IgD-negative memory B cell (primary cell): ENCODE measurements around the gene EIF3B. TPM values are rescaled to one million over a fixed set of nuclear protein-coding genes. Genes with fewer than 3 reads are reported as not detected.

ENCODE experiments used
- H3K27ac Mint-ChIP-seq, 3 donors: one replicate each; pipeline ENCODE4 v1.8.0; 2020 to 2022; ENCODE audit warnings: mild to moderate bottlenecking in 3 of 3, mixed read lengths in 3 of 3, moderate library complexity in 1 of 3
- H3K27me3 Mint-ChIP-seq: one replicate; pipeline ENCODE4 v1.8.0; 2021; ENCODE audit warnings: mixed read lengths
- H3K36me3 Mint-ChIP-seq: one replicate; pipeline ENCODE4 v1.8.0; 2020; ENCODE audit warnings: mild to moderate bottlenecking, mixed read lengths
- H3K4me1 Mint-ChIP-seq, 3 donors: one replicate each; pipeline ENCODE4 v1.8.0; 2020 to 2022; ENCODE audit warnings: mixed read lengths in 3 of 3, mild to moderate bottlenecking in 1 of 3
- H3K4me3 Mint-ChIP-seq, 4 donors: one replicate each; pipeline ENCODE4 v1.8.0; 2020 to 2022; ENCODE audit warnings: mild to moderate bottlenecking in 4 of 4, mixed read lengths in 4 of 4, moderate library complexity in 3 of 4
- H3K9me3 Mint-ChIP-seq, 3 donors: one replicate each; pipeline ENCODE4 v1.8.0; 2020 to 2021; ENCODE audit warnings: mixed read lengths in 3 of 3, mild to moderate bottlenecking in 1 of 3
- polyA plus RNA-seq: library from polyadenylated mRNA; unstranded; fragments of 300-500 nt; fragmentation: Illumina TruSeq; gene quantifications from one replicate; pipeline ENCODE4 v1.2.3, GENCODE V29; 2021

The EIF3B gene
- polyA plus RNA-seq, 1 donor from 2014 or later = 84.4 TPM

DNA sequence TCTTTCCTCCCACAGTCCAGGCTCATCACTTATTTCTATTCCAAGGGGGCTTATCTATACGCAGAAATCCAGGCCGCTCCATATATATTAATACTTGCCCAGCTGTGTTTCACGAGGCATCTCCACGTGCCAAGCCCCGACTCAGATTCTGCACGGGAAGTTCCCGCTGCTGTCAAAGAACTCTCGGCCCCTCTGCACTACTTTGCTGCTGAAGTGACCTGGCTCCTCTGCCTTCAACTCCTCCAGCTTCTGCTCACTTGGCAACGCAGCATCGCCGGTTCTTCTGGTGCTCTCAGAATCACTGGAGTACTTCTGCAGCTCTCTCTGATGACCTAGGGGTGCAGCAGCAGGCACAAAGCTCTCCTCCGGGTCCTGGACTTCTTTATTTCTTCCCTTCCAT is 39.1 kb downstream of the EIF3B start:
- Mint-ChIP-seq H3K27me3 (no peaks in the 10 kb centered on the region), H3K9me3 (peaks cover 0 to 2% (median 0%) of the 10 kb centered on the region in 3 donors), H3K4me3 (peak overlapping the region in 1 of 4 donors; percentile 3), H3K36me3 (no peaks in the 10 kb centered on the region), H3K4me1 (peaks cover 4 to 11% (median 6%) of the 10 kb centered on the region in 3 donors), H3K27ac (peak overlapping the region in 2 of 3 donors; percentile 18 to 74)

DNA sequence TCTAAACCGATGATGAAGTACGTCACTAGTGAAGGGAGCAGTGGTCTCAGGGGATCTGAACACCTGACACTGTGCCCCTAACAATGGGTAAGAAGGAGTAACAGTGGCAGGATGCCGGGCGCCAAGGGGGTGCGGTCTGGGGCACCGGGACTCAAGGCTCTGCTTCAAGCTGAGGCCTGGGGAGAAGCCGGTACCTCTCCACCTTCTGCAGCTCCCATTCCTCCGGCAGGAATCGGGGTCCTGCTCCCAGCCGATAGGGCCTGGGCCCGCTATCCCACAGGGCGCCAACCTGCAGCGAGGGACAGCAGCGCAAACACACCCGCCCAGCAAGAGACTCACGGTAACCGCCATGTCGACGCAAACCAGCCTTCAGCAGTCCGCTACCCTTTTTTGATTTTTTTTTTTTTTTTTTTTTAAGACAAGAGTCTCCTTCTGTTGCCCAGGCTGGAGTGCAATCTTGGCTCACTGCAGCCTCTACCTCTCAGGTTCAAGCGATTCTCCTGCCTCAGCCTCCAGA is 40.0 kb downstream of the EIF3B start:
- Mint-ChIP-seq H3K36me3 (no peaks in the 10 kb centered on the region), H3K27me3 (no peaks in the 10 kb centered on the region), H3K4me1 (peaks cover 5 to 11% (median 9%) of the 10 kb centered on the region in 3 donors), H3K4me3 (no peak overlapping the region), H3K9me3 (peaks cover 0 to 2% (median 0%) of the 10 kb centered on the region in 3 donors), H3K27ac (peak overlapping the region in 1 of 3 donors; percentile 23)

DNA sequence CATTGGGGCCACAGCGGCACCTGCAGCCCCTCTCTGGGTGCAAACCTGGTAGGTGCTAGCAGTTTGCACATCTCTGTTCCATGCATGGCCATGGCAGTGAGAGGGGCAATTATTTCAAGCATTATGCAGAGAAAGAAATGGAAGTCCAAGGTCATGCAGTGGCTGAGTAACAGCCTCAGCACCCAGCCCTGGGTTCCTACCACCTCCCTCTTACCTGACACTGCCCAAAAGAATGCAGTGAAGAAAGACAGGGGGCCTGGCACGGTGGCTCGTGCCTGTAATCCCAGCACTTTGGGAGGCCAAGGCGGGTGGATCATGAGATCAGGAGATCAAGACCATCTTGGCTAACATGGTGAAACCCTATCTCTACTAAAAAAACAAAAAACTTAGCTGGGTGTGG is 43.9 kb downstream of the EIF3B start:
- Mint-ChIP-seq H3K36me3 (no peaks in the 10 kb centered on the region), H3K27ac (peak overlapping the region in 2 of 3 donors; percentile 55 to 63), H3K27me3 (no peaks in the 10 kb centered on the region), H3K4me3 (no peak overlapping the region), H3K9me3 (peaks cover 0 to 2% (median 0%) of the 10 kb centered on the region in 3 donors), H3K4me1 (peaks cover 3 to 15% (median 13%) of the 10 kb centered on the region in 3 donors)

DNA sequence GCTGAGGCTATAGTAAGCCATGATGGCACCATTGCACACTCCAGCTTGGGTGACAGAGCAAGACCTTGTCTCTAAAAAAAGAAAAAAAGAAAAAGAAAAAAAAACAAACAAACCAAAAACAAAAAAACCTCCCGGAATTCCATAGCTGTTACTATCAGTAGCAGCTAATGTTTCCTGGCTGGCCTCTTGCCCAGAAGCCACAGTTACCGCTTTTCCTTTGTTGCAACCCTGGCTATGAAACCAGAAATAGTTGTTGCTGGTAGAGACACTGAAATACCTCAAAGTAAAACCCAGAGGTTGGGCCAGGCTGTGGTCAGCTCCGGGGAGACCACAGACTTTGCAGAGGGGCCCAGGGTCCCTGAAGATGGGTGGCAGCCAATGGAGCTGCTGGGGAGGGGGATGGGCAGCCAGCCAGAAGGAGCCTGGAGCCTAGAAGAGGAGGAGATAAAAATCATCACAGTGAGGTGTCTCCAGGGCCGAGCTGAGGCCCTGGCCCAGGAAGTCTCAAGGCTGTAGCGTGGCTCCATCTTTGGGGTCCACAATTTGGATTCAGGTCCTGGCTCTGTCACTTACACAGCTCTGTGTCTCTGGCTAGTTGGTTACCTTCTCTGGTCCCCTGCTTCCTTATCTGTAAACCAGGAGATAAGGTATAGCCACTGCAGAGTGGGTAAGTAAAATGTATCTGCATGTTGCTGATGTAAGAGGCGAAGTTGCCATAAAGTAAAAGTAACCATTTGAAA is 45.4 kb downstream of the EIF3B start:
- Mint-ChIP-seq H3K9me3 (peaks cover 0 to 2% (median 0%) of the 10 kb centered on the region in 3 donors), H3K4me3 (peak overlapping the region in 3 of 4 donors; percentile 54 to 70 (median 65)), H3K36me3 (no peaks in the 10 kb centered on the region), H3K4me1 (peaks cover 12 to 24% (median 18%) of the 10 kb centered on the region in 3 donors), H3K27ac (peak overlapping the region; percentile 39 to 73 (median 60)), H3K27me3 (no peaks in the 10 kb centered on the region)

DNA sequence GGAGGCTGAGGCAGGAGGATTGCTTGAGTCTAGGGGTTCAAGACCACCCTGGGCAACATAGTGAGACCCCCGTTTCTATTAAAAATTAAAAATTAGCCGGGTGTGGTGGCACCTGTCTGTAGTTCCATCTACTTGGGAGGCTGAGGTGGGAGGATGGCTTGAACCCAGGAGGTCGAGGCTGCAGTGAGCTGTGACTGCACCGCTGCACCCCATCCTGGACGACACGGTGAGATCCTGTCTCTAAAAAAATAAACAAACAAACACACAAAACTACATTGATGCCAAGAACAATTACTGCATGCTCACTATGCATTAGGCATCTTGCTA is 48.0 kb downstream of the EIF3B start:
- no peaks in the 10 kb centered on the region for H3K9me3 Mint-ChIP-seq
- peaks cover 28 to 42% (median 36%) of the 10 kb centered on the region in 3 donors for H3K4me1 Mint-ChIP-seq
- no peaks in the 10 kb centered on the region for H3K27me3 Mint-ChIP-seq
- peaks cover 2% of the 10 kb centered on the region for H3K36me3 Mint-ChIP-seq
- peak overlapping the region in 2 of 3 donors; percentile 76 to 85 for H3K27ac Mint-ChIP-seq
- H3K4me3 Mint-ChIP-seq = peak overlapping the region; percentile 82 to 94 (median 86)

DNA sequence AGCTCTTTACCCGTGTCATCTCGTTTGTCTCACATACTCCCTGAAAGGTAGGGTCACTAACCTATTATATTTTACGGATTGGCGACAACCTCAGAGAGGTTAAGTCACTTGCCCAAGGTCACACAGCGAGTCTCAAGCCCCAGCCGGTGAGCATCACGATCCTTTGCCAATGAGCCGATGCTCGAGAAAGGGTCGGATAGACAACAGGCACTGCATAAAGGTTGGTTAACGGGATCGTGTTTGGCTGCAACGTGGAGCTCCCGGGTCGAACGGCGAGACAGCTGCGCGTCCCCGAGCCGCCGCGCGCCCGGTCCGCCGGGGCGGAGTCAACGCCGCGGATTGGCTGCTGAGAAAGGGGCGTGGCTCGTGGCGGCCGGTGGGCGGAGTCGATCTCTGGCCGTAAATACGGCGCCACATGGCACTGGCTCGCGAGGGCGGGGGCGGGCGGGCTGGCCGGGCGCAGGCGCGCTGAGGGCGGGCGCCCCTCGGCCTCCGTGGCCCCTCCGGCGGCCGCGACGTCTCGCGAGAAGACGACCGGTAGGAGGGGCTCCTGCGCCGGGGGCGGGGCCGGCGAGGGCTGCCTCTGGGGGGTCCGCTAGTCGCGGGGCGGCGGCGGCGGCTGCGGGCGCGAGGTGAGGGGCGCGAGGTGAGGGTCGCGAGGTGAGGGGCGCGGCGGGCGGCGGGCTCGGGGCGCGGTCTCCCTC is 48.5 kb downstream of the EIF3B start, which contains the start of gene CHST12:
CHST12 (plus strand) TSS at position 598 of the 704 bp plus-strand sequence. CDS start 29,029 bp downstream, outside the sequence.
- H3K4me1 Mint-ChIP-seq = peaks cover 28 to 42% (median 37%) of the 10 kb centered on the region in 3 donors
- peaks cover 2% of the 10 kb centered on the region for H3K36me3 Mint-ChIP-seq
- H3K9me3 Mint-ChIP-seq = no peaks in the 10 kb centered on the region

DNA sequence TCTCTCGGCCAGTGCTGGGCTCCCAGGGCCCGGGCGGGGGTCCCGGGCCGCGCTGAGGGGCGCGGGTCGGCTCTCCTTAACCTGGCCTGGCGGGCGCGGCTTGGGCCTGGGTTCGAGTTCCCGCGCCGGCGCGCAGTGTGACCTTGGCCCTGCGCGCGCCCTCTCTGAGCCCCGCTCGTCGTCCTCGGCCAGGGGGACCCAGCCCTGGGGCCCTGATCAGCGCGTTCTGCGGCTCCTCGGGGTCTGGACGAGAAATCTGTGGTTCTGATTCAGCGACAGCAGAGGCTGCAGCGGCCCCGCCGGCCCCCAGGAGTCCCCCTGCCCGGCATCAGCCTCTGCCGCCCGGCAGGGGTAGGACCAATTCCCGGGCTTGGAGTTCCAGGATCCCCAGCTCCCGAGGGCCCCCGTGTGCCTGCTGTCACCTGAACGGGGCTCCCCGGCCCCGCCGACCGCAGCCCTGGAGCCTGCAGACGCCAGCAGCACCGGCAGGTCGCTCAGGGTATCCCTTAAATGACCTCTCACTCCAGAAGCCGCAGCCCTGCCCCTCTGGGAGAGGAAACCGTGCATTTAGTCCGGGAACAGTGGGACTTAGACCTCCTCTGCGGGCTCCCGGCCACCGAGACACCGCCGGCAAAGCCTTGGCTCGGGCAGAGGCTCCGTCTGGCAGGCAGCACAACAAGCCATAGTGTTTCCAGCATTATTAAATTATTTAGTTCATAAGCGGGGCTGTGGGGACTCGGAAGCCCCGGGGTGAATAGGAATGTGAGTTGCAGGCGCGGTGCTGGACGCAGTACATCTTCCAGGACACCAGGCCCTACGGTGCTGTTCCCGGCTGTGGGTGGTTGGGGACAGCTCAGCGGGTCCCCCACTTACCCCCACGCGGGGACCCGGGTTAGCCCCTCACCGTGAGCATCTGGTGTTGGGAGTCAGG is 49.4 kb downstream of the EIF3B start:
- H3K4me1 Mint-ChIP-seq = peaks cover 31 to 43% (median 42%) of the 10 kb centered on the region in 3 donors
- peak overlapping the region; percentile 59 to 90 (median 87) for H3K27ac Mint-ChIP-seq
- H3K36me3 Mint-ChIP-seq = peaks cover 4% of the 10 kb centered on the region
- H3K4me3 Mint-ChIP-seq = peak overlapping the region; percentile 75 to 94 (median 90)
- H3K9me3 Mint-ChIP-seq = no peaks in the 10 kb centered on the region
- no peaks in the 10 kb centered on the region for H3K27me3 Mint-ChIP-seq

More for the DNA sequence above, 48.5 kb downstream of the EIF3B start, which contains the start of gene CHST12:
- peak within 1 kb of the TSS; percentile 76 to 90 (median 87) for H3K27ac Mint-ChIP-seq
- H3K4me3 Mint-ChIP-seq = peak within 1 kb of the TSS; percentile 83 to 94 (median 90)
- no peaks in the 10 kb centered on the region for H3K27me3 Mint-ChIP-seq

DNA sequence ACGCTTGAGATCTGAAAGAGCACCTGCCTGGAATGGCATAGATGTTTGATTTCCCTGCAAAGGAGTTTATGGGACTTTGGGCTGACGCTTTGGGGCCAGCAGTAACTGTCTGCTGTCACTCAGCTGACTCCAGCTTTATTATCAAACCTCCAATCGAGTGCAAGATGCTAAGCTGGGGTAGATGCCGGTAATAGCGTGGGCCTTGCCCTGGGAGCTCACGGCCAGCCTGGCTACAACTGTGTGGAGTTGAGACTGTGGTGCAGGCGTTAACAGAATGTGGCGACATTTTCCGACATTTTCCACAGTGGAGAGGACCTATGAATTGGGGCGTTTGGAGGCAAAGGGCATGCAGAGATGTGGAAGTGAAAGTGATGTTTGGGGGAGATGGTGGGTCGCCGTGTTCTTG is 50.1 kb downstream of the EIF3B start:
- H3K36me3 Mint-ChIP-seq = peaks cover 5% of the 10 kb centered on the region
- H3K4me3 Mint-ChIP-seq = peak overlapping the region; percentile 75 to 94 (median 90)
- peaks cover 34 to 43% (median 42%) of the 10 kb centered on the region in 3 donors for H3K4me1 Mint-ChIP-seq
- no peaks in the 10 kb centered on the region for H3K27me3 Mint-ChIP-seq
- no peaks in the 10 kb centered on the region for H3K9me3 Mint-ChIP-seq
- H3K27ac Mint-ChIP-seq = peak overlapping the region; percentile 59 to 90 (median 87)

DNA sequence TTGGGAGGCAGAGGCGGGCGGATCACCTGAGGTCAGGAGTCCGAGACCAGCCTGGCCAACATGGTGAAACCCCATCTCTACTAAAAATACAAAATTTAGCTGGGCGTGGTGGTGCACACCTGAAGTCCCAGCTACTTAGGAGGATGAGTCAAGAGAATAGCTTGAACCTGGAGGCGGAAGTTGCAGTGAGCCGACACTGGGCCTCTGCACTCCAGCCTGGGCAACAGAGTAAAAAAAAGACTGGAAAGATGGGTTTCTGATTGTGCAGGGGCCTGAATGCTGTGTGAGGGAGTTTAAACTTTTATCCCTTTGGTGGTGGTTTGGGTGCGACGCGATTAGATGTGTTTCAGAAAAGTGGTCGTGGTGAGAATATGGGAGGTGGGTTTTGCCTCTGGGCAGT is 50.6 kb downstream of the EIF3B start:
- H3K27me3 Mint-ChIP-seq = no peaks in the 10 kb centered on the region
- peak overlapping the region; percentile 59 to 90 (median 87) for H3K27ac Mint-ChIP-seq
- peaks cover 38 to 46% (median 42%) of the 10 kb centered on the region in 3 donors for H3K4me1 Mint-ChIP-seq
- peaks cover 5% of the 10 kb centered on the region for H3K36me3 Mint-ChIP-seq
- H3K9me3 Mint-ChIP-seq = no peaks in the 10 kb centered on the region
- H3K4me3 Mint-ChIP-seq = peak overlapping the region; percentile 75 to 94 (median 90)

DNA sequence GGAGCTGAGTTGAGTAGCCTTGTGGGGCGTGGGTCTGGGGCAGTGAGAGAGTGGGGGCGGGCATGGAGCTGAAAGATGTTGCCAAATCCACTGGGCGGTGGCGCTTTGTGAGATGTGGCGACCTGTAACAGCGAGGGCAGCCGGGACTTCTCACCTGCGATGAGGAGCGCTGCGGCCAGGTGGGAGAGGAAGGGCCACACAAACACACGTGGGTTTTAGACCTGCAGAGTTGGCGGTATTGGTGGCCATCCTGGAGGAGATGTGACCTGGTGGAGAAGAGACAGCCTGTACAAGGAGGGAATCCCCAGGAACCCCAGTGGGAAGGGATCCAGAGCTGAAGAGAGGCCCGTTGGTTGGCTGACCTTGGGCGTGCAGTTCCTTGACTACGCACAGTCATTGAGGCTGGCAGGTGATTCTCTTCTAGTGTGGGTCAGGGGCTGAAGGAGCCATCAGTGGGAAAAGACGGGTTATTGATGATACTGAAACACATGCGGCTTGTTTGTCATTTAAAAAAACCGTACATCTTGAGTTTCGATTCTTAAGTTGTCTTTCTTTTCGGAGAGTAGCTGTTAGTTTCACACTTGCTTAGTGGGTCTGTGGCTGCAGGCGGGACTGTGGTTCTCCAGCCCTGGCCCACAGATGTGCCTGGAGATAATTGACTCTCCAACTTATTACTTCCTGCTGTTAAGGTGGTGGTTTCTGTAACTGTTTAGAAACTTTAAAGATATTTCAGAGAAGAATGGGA is 51.1 kb downstream of the EIF3B start:
- Mint-ChIP-seq H3K9me3 (no peaks in the 10 kb centered on the region), H3K27me3 (no peaks in the 10 kb centered on the region), H3K4me1 (peaks cover 42 to 48% (median 42%) of the 10 kb centered on the region in 3 donors), H3K27ac (peak overlapping the region; percentile 59 to 90 (median 87)), H3K36me3 (peaks cover 5% of the 10 kb centered on the region), H3K4me3 (peak overlapping the region; percentile 75 to 94 (median 90))

DNA sequence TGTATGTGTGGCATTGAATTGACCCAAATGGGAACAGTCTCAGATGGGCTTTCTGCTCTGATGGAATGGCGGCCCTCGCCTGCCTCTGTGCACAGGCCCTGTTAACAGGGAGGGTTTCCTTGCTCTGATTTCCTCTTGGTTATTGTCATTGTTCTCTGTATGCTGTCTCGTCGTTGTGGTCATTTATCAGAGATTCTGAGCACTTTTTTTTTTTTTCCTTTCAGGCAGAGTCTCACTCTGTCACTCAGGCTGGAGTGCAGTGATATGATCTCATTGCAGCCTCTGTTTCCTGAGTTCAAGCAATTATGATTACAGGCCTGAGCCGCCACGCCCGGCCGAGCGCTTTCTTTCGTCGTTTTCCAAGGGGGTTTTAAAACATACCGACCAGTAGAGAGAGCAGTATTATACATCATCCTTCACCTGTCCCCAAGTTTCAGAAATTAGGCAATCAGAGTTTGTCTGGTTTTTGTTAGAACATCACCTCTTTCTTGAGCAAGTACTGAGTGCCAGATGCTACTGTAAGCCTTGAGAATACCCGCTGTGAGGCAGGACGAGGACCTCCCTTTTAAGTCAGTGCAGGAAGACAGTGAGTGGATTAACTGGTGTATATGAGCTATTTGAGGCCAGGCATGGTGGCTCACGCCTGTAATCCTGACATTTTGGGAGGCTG is 55.3 kb downstream of the EIF3B start:
- H3K27ac Mint-ChIP-seq = peak overlapping the region; percentile 50 to 88 (median 67)
- H3K4me3 Mint-ChIP-seq = peak overlapping the region in 3 of 4 donors; percentile 68 to 74 (median 69)
- H3K27me3 Mint-ChIP-seq = no peaks in the 10 kb centered on the region
- H3K4me1 Mint-ChIP-seq = peaks cover 42 to 54% (median 45%) of the 10 kb centered on the region in 3 donors
- H3K9me3 Mint-ChIP-seq = no peaks in the 10 kb centered on the region
- H3K36me3 Mint-ChIP-seq = peaks cover 11% of the 10 kb centered on the region

DNA sequence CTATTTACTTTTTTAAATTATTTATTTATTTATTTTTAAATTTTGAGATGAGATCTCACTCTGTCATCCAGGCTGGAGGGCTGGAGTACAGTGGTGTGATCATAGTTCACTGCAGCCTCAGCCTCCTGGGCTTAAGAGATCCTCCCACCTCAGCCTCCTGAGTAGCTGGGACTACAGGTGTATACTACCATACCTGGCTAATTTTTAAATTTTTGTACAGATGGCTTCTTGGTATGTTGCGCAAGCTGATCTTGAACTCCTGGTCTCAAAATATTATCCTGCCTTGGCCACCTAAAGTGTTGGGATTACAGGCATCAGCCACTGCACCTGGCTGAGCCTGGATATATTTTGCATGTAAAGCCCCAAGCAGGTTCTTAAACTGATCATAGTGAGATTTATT is 56.4 kb downstream of the EIF3B start:
- Mint-ChIP-seq H3K27me3 (no peaks in the 10 kb centered on the region), H3K27ac (peak overlapping the region in 1 of 3 donors; percentile 88), H3K36me3 (peaks cover 11% of the 10 kb centered on the region), H3K4me1 (peaks cover 32 to 44% (median 33%) of the 10 kb centered on the region in 3 donors), H3K9me3 (no peaks in the 10 kb centered on the region), H3K4me3 (no peak overlapping the region)
